A673 (cell line): Measurements from ENCODE around the gene FAM153A.
"Not testable (repeated sequence)": the region's sequence is repeated elsewhere in the genome, so short reads cannot be mapped to it uniquely, and the experiment has no call there.

ENCODE experiments used
- CTCF ChIP-seq: fragments of 300-800, 200-600 bp; sonication (generic); conservative IDR thresholded peaks from 2 replicates; pipeline ENCODE4 v1.5.1; 2017; ENCODE audit warnings: low read depth, mild to moderate bottlenecking, antibody characterized with exemption, low read length, moderate library complexity, mixed read lengths
- EZH2 ChIP-seq: fragments of 200-600 bp; sonication (generic); IDR thresholded peaks from 2 replicates; pipeline ENCODE4 v1.6.1; 2017; ENCODE audit warnings: borderline replicate concordance, low read depth, mild to moderate bottlenecking, mixed read lengths, antibody characterized with exemption, low read length; ENCODE audit not compliant: poor library complexity, severe bottlenecking

- not testable (repeated sequence) for TF ChIP-seq CTCF, EZH2
These were observed 43.4 kb upstream of the FAM153A start for GRCh38 chr5:177826073-177826472.
